GM13977 (cell line): ENCODE measurements around the gene CST8.

Experiments
- DNase-seq: peaks from one replicate; pipeline ENCODE4 v3.0.0; 2012; ENCODE audit warnings: low spot score
- in situ Hi-C: fragments of 300-500 bp; cut with MboI; formaldehyde crosslinking; loops from one replicate; pipeline ENCODE4 v1.12.0; 2022; ENCODE audit warnings: low sequenced_read_pairs, low pct_unique_long_range_greater_than_20kb, mixed read lengths, inconsistent platforms; ENCODE audit not compliant: unreplicated experiment
- TF ChIP-seq, protein P1 (sequence below): IDR thresholded peaks from 2 replicates; pipeline ENCODE4 v1.5.1; 2012; ENCODE audit warnings: mild to moderate bottlenecking, control low read depth; ENCODE audit not compliant: insufficient read depth; ENCODE audit errors: extremely low read depth, missing control alignments

Gene CST8

DNA sequence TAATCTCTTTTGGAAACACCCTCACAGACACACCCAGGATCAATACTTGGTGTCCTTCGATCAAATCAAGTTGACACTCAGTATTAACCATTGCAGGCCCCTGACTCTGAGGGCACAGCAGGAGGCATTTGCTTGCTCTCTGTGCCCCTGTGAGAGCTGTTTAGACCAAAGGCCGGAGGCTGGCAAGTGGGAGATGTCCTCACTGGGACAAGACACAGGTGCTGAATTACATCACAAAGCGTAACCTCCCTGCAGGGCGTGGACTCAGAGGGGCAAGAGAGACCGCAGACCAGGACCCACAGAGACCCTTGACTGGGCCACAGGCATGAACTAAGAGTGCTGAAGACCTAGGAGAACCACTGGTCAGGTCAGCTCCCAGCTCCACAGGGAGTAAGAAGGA is at the start of gene CST8:
Gene CST8, plus strand, starts transcription at position 301 of the 400 bp plus-strand sequence. CDS start 551 bp downstream, outside the sequence.
- in situ Hi-C loops, result no loop called here
- TF ChIP-seq, protein P1, sequence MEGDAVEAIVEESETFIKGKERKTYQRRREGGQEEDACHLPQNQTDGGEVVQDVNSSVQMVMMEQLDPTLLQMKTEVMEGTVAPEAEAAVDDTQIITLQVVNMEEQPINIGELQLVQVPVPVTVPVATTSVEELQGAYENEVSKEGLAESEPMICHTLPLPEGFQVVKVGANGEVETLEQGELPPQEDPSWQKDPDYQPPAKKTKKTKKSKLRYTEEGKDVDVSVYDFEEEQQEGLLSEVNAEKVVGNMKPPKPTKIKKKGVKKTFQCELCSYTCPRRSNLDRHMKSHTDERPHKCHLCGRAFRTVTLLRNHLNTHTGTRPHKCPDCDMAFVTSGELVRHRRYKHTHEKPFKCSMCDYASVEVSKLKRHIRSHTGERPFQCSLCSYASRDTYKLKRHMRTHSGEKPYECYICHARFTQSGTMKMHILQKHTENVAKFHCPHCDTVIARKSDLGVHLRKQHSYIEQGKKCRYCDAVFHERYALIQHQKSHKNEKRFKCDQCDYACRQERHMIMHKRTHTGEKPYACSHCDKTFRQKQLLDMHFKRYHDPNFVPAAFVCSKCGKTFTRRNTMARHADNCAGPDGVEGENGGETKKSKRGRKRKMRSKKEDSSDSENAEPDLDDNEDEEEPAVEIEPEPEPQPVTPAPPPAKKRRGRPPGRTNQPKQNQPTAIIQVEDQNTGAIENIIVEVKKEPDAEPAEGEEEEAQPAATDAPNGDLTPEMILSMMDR, result no peak
- DNase-seq, result no peak

- in situ Hi-C loops, result loop anchor here (10.0 kb wide), 1 partner anchor 163 kb away; the partner anchor contains the start of gene CST9
- DNase-seq, result peak; percentile 80
- TF ChIP-seq, protein P1, result peak; percentile 87
Observed at GRCh38 chr20:23441850-23442313, 49.0 kb upstream of the CST8 start.

DNA sequence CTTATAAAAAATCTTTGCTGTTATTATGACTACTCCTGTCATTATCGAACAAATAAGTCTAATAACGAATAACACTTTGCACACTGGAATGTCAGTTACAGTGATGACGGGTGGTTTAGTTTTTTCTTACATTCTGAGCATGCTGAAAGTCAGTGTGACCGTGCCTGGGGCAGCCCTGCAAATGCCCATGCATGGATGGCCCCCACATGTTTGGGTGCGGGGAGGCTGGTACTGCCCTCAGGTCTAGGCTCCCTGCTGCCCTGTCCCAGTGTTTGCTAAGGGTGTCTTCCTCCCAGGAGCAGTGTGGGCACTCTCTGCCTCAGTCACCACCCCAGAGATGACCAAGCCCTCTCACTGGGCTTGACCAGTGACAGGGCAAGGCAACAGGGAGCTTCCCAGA is 48.5 kb upstream of the CST8 start:
- TF ChIP-seq, protein P1, result no peak
- DNase-seq, result no peak
- in situ Hi-C loops, result loop anchor here (10.0 kb wide), 1 partner anchor 162 kb away; the partner anchor contains the start of gene CST9

- no peak for DNase-seq
- in situ Hi-C loops, result loop anchor here (10.0 kb wide), 1 partner anchor 160 kb away; the partner anchor contains the start of gene CST9
- TF ChIP-seq, protein P1, result no peak
Observed at GRCh38 chr20:23444859-23445258, 46.1 kb upstream of the CST8 start.

- TF ChIP-seq, protein P1, result no peak
- no peak for DNase-seq
- in situ Hi-C loops, result loop anchor here (10.0 kb wide), 1 partner anchor 159 kb away; the partner anchor contains the start of gene CST9
Observed at GRCh38 chr20:23445596-23446217, 45.2 kb upstream of the CST8 start.

DNA sequence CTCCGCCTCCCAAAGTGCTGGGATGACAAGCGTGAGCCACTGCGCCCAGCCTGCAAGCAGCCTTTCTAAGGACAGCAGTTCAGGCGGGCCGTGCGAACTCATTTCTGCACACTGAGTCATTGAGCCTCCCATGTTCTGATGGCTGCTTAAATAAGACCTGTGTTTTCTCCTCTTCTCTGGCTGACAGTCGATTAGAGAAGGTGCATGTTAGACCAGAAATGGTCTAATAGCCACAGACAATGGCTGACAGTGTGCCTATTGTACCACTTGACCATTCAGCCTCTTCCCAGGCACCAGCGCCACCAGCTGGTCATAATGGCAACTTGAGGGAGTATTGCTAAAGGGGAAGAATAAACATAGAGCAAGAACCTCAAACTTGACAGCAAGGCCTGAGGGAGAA is 44.4 kb upstream of the CST8 start:
- TF ChIP-seq, protein P1, result peak; percentile 72
- in situ Hi-C loops, result loop anchor here (10.0 kb wide), 1 partner anchor 158 kb away; the partner anchor contains the start of gene CST9
- peak; percentile 61 for DNase-seq
